Breast epithelium (tissue), 3 donors: ENCODE data around the gene NRCAM.
"Not testable (repeated sequence)": the region's sequence is repeated elsewhere in the genome, so short reads cannot be mapped to it uniquely, and the experiment has no call there.

Source experiments
- CTCF ChIP-seq, 3 donors: fragments of 450-650 bp; IDR thresholded peaks; one replicate each; pipeline ENCODE4 v1.5.1; 2016 to 2017; ENCODE audit warnings: antibody characterized with exemption in 3 of 3, mild to moderate bottlenecking in 3 of 3, moderate library complexity in 3 of 3
- POLR2A ChIP-seq: fragments of 450-650 bp; IDR thresholded peaks from one replicate; pipeline ENCODE4 v1.6.1; 2016; ENCODE audit warnings: antibody characterized with exemption, mild to moderate bottlenecking, moderate library complexity

- not testable (repeated sequence) for TF ChIP-seq CTCF (IDR thresholded peaks at IDR 0.05); POLR2A
Measured at GRCh38 chr7:108272891-108273290, 183.3 kb downstream of the NRCAM start.
